GM18870 (cell line): Measurements from ENCODE around the gene FAT1.

Experiments used
- ATAC-seq: cut with Tn5 transposase; IDR thresholded peaks from one replicate; pipeline ENCODE4 v1.9.1; 2021; ENCODE audit warnings: moderate library complexity; ENCODE audit not compliant: unreplicated experiment

FAT1 gene

DNA sequence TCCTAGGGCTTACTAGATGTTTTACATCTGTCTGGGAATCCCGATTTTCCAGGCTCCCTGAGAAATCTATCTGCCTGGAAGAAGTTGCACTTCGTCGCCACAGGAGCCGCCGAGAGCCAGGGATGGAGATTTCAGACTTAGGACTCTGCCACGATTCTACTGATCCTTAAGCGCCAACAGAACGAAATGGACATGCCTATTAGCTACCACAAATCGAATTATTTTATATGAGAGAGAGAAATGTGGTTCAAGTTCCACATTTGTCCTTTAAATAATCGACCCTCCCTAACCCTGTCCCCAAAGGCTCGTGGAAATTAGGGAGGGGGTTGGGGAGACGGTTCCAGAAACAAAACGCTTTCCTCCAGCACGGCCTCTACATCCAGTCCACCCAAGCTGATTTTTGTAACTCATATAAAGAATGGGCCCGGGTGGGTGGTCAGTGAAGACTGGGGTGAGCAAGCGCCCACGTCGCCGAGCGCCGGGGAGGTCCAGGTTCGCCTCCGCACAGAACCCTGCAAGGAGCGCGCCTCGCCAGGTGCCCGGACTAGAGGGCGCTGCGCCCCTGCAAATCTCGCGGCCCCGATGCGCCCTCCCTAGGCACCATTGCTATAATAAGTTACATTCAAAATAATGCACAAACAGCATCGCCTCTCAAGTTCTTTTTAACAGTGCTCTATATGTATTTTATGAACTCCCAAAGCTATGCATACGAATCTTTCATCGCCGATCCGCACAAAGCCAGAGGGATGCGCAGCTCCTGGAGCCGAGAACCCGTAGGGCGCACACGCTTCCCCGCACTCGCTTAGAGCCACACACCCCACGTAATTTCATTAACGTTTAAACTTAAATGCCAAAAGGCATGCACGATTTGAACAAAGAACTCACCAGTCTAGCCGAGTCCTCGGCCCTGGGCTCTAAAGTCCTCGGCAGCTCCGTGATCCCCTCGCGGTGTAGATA is 2.1 kb upstream of the FAT1 start:
- ATAC-seq: no peak

DNA sequence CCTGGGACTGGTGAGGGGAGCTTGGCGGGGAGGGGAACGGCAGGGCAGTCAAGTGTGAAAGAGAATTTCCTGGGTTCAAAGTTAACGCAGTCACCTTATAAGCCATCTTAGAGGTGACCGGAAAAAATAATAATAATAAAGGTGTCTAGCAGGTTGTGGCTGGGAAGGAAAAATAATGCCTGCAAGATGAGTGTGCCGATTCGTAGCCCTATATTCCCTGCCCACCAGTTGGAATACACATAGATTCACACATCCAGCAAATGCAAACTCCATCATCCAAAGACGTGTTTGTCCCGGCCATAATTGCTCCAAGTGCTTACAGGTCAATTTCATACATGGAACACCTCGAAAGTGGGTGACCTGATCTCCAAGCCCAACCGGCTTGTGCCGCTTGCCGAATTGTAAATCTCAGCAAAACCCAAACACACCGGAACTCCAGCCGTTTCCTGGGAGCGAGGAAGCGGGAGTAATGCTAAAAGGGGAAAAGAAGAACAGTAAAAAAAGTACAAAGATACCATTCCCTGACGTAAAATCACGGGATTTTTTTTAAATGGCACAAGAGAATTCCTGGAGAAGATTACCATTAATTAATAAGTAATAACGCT is 1.3 kb upstream of the FAT1 start:
- ATAC-seq: no peak

DNA sequence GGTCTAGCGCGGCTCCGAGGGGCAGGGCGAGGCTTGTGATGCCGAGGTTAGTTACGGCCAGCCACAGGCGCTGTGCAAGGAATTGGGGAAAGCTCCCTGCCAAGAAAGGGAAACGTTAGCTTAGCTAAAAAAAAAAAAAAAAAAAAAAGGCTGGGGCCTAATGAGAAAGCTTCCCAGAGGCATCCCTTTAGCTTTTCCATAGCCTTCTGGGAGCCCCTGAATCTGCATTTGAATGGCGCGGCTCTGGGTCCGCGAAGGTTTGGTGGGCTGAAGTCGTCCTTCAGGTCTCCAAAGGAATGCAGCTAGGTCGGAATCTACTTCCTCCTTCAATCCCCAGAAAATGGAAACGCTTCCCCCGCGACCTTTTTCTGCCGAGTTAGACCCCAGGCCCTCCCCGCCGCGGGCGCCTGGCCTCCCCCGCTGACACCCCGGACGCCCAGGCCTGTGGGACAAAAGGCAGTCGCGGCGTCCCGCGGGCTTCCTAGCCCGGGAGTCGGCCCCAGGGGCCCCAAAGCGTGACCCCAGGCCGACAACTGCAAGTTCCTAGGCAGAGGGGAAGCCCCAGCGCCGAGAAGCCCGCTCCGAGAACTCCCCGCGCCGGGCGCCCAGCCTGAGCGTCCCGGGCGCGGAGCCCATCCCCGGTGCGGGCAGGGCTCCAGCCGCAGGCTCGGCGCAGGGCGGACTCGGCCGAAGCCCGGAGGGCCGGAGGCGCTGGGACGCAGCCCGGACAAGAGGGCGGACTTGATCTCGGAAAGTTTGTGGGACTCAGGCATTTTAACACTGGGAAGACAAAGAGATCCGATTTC is 605 bp upstream of the FAT1 start:
- no peak for ATAC-seq

DNA sequence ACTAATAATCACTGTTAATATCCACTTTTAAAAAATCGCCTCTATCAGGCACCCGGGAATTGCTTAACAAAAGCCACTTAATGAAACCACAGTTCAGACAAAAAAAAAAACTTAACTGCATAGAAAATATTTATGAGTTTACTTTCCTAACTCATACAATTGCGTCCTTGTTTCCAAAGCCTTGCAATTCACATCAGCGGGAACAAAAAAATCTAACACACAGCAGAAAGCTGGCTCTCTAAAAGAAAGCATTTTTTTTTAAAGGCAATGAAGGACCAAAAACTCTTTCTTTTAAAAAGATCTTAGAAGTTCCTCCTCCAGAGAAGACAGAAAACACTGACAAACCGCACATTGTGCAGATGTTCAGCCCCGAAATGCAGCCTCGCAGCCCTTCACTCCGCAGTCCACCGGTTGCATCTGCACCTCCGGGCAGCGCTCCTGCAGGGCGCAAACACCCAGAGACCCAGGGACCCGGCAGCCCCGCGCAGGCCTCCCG is 812 bp downstream of the FAT1 start:
- ATAC-seq: no peak

DNA sequence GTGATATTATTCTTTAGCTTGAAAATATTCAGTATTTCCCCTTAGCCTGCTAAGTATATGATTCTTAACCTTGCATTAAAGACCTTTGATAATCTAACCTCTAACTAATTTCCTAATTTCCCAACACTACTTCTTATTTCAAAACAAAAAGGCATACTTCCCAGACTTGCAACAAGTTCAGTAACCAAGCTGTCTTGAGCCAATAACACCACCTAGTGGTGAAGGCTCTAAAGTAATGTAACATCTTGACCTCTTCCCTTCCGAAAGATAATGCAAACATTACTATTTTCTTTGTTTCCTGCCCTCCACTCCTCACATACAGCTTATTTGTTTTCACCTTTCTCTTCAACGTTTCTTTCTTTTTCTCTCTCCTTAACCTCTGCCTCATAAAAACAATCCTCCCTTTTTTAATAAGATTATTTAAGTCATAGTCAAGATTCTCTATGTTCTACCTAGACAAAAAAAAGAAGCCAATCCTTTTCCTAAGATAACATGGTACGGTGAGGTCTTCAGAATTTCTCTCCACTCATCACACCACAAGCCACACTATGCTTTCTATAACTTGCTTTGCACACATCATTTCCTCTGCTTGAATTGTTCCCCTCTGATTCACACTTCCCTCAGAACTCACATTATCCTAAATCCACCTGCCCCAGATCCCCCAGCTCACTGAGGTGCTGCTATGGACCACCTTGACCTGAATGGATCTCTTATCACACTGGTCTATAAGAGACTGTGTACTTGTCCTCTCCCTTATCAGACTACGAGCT is 3.5 kb downstream of the FAT1 start:
- ATAC-seq: no peak

DNA sequence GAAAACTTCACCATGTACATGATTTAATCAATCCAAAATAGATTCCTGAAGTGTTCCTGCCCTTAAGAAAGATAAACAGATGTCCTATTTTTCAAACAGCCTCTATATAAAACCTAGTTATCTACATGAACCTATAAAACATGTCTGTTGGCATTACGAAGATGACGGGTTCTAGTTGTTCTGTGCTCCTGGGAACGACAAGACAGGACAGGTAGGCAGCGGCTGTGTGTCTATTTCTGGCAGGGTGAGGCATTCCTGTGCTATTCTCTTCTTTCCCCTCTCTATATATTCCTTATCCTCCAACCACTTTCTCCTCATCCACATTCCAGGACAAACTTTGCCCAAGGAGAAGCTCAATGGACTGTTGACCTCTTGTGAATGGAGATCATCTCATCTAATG is 6.1 kb downstream of the FAT1 start:
- ATAC-seq: no peak

DNA sequence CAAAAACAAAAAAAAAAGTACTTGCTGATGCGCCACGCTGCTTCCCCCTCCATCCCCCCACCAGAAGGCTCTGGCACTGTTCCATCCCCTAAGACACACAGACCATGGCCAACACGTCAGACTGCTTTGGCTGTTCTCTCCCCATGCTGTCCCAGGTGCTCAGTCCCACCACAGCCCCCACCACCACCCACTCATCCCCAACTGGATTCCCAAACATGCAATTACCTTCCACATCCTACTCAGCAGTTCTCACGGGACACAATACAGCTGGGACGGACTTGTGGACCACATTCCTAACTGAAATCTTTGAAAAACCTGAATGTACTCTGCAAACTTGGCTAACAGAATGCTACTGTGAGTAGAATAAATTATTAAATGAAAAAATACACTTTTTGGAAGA is 8.6 kb downstream of the FAT1 start:
- ATAC-seq: no peak

DNA sequence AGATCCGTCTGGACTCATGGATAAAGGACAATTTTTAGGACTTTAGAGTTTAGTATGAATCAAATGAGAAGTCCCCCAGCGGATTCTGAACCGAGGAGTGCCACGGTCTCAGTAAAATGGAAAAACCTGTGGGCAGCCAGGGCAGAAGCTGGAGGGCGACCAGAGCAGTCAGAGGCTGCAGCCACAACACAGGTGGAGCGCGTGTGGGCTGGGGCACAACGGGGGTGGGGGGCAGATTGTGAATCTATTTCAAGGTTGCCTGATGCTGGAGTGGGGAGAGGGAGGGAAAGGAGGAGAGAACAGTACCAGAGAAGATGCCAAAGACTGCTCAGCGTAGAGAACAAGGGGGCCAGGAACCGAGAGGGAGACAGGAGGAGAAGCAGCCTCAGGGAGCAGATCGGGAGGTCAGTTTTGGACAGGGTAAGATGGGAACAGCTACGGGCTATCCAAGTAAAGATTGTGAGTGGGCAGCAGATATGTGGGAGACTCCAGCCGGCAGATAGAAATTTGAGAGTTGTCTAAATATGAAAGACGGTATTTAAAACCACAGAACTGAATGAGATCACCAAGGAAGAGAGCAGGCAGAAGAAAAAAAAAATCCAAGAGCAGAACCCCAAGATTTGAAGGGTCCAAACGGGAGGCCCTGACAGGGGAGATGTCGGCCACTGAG is 9.5 kb downstream of the FAT1 start:
- ATAC-seq: no peak

DNA sequence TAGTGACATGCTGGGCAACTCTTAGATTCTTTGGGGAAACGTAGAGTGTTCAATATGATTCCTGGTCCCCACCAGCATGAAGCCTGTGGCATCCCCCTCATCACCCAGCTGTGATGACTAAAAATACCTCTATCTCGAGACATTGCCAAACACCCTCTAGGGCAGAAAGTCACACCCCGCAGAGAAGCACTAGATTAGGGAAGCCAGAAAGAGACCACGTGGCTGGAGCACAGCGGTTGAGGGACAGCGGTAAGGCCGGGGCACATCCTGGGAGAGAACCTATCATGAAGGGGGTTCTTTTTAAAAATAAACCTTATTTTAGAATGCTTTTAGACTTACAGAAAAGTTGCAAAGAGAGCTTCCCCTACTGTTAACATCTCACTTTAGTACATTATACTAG is 11.0 kb downstream of the FAT1 start:
- no peak for ATAC-seq

DNA sequence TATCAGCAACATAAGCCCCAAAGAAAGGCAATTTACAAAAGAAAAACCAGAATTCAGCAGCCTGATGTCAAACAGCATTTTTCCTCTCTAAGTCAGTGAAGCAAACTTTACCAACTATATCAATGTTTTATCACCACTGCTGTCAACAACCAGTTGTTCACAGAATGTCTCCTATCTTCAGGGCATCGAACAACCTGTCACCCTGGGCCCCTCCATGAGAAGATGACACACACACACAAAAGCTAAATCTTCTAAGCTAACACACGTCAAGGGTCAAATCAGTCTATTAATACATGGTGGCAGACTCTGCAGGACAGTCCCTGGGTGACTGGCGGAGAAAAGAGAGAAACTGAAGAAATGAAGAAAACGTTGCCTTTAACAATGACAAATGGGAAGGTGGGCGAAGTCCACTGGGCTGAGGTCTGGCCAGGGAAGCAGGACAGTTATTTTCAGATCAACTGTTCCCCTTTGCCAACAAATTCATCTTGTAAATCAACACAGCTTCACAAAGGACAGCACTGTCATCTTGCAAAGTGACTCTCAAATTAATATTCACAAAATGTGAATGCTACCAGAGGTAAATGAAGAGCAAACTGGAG is 13.0 kb downstream of the FAT1 start:
- no peak for ATAC-seq

DNA sequence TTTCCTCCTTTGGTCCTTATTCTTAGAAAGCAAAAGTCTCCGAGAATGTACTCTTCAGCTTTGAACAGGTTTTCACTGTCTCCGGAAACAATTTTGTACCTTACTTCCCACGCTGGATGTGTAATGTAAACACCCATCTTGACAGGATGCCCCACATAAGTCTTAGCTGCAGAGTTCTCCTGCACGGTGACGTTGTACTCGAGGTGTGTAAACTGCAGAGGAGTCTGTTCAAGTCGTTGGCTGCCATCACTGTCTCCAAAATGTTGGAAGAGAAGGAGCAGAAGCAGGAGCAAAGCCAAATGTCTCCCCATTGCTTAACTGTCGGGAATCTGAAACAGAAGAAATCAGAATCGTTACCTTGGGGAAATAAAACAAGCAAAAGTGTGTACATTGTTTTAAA is 14.1 kb downstream of the FAT1 start:
- no peak for ATAC-seq

DNA sequence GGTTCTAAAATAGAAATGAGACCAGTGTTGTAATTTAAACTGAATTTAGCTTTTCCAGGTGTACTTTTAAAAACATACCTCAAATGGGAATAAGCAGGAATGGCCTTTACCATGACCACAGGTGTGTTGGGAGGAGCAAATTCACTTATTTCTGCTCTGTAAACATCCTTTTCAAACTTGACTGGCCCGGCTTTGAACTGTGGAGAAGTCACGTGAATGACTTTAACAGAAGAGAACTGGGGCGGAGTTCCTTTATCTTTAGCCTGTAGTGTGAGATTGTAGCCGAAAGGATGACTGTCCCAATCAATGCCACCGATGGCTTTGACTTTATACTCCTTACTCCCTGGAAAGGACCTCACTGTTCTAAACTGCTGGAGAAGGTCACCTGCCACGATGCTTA is 15.1 kb downstream of the FAT1 start:
- no peak for ATAC-seq

DNA sequence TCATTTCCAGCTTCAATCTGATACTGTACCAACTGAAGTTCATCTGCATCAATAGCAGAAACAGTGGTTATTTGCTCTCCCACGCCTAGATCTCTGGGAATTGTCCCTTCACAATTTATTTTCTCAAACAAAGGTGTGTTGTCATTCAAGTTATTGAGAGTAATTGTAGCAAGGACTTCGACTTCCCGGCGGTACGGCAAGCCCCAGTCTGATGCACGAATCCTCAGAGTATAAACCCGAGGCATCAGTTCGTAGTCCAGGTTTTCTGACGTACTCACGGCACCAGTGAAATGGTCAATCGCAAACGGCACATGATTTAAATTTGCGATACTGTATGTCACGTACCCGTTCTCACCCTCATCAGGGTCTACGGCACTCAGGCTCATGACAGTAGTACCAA is 15.7 kb downstream of the FAT1 start:
- no peak for ATAC-seq

DNA sequence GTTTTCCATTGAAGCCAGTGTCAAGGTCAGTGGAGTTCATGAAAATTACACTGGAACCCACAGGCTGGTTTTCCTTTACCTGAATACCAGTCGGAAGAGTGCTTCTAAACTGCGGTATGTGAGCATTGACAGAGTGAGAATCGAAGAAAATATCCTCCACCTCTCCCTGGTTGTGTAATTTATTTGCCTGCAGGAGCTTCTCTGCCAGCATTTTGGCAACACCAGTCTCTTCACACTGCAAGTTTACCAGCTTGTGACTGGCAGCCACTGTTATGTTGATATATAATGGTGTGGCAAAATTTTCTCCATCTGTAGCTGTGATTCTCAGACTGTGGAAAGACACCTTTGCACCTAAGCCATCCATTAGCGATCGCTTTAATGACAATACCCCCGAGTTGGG is 16.1 kb downstream of the FAT1 start:
- ATAC-seq: no peak

DNA sequence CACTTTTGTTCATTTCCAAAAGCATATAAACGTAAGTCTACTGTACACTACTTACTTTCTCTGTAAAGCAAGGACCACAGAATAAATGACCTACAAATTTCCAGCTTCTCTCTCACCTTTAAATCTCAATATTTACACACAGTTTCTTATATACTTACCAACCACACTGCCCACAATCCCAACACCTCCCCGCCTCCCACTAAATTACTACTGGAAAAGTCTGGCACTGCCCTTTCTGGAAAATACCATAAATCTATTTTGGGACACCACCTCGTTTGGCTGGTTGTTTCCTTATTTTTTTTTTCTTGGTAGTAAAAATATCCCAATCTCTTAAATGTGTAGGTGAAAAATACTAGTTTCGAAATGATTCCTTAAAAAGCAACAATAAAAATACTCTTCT is 19.6 kb downstream of the FAT1 start:
- no peak for ATAC-seq

DNA sequence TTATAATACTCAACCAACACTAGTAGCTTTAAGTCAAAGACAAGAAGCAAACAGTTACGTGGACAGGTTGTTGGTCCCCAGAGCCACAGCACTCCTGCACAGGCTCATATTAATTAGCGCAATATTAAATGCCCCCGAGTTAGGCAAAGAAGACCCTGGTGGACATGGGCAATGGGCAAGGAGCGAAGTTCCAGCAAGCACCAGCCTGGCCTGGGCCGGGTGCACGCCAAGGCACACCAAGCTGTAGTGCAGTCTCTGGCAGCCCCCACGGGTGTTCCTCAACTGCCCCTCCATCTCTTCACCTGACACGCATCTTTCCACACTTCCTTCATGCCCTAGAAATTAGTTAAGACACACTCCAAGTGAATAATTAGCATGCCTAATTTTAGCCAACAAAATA is 20.1 kb downstream of the FAT1 start:
- no peak for ATAC-seq

DNA sequence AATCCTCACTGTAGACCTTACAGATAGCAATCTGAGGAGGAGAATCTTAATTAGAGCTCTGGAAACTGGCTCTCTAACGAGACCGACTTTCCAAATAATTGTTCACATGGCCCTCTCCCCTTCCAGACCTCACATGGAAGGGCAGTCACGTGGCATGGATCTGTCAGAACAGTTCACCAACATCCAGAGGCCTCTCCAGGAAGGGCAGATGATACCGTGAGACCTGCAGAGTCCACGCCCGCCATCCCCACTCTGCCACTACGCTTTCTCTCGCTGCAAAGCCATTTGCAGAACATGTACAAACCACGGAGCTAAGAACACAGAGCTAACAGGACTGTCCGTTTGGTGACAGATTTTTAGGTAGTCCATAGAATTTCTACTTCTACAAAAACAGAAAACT is 20.7 kb downstream of the FAT1 start:
- no peak for ATAC-seq

DNA sequence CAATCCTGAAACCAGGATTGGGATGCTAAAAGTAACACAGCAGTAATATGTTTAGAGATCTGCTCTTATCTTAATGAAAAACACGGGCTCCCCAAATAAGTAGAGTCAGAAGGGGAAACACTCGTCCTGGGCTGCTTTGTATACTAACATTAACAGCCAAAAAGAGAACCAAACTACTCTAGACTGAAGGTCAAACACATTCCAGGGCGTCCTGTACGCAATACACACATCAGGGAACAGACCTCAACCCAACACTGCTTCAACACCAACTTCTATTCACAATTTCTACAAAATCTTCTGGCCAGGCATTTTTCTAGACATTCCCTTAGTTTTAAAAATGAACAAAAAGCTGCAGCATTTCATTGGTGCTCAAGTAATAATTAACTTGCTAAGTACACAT is 21.4 kb downstream of the FAT1 start:
- no peak for ATAC-seq

DNA sequence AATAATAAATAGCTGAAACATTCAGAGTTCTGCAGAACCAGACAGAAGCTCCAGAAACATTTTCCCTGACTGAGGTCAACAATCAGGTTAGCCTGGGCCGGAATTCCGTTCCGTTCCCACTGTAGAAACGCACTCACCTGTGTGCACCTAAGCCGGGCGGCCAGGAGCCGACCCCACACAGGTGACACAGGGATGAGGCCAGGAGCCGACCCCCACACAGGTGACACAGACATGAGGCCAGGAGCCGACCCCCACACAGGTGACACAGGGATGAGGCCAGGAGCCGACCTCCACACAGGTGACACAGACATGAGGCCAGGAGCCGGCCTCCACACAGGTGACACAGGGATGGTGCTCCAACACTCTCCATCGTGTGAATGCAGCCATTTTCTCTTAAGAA is 21.9 kb downstream of the FAT1 start:
- ATAC-seq: no peak

DNA sequence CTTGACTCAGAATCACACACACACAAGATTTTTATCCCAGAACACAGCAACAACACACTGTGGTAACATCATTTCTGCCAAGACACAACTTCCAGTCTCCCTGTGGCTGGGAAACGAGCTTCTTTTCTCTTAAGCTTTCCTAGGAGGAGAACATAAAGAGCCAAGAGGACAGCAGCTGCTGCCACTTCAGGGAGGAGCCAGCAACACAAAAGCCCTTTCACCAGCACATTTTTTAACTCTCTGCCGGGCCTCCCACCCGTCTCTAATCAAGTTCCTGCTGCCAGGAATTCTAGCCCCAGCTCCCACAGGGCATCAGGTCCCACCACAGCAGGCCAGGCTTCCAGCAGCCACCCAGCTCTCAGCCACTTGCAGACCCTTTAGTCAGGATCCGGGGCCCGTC is 22.4 kb downstream of the FAT1 start:
- no peak for ATAC-seq
